ENCODE results near the gene DNAH6.

DNA sequence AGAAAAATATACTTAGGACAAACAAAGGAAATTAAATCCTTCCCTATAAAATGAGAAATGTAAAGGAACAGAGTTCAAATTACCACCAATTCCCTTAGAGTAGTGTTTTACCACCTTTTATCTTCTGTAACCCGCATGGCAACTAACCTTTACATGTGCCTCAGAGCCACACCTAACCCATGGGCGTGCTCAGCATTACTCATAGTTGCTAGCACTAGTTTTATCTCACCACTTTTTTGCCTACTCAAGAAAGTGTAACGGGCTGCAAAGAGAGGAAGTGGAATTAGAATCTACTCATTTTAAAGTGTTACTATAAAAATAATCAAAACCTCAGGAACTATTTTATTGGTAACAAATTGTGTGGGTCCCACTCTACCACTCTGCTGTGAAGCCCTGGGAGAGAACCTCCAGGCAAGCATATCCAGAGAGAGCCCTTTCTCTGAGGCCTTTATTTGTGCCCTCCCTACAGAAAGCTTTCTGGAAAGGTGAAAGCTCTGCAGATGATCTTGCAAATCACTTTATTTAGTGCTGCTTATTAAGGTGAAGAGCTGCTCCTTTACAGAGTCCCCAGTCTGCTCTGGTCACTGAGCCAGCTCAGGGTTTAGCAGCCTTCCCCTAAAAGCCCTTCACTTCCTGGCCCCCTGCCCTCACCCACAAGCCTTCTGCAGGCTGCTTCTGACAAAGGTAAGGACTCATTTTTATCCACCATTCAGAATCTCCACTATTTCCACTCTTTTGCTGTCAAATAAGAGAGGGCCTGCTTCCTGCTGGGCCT is 265.8 kb downstream of the DNAH6 start:
- TF ChIP-seq, protein P1, sequence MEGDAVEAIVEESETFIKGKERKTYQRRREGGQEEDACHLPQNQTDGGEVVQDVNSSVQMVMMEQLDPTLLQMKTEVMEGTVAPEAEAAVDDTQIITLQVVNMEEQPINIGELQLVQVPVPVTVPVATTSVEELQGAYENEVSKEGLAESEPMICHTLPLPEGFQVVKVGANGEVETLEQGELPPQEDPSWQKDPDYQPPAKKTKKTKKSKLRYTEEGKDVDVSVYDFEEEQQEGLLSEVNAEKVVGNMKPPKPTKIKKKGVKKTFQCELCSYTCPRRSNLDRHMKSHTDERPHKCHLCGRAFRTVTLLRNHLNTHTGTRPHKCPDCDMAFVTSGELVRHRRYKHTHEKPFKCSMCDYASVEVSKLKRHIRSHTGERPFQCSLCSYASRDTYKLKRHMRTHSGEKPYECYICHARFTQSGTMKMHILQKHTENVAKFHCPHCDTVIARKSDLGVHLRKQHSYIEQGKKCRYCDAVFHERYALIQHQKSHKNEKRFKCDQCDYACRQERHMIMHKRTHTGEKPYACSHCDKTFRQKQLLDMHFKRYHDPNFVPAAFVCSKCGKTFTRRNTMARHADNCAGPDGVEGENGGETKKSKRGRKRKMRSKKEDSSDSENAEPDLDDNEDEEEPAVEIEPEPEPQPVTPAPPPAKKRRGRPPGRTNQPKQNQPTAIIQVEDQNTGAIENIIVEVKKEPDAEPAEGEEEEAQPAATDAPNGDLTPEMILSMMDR (IDR thresholded peaks at IDR 0.05; ENCODE audit: low read depth, low read length), result no peak
- TF ChIP-seq EZH2phosphoT487 (IDR thresholded peaks at IDR 0.05; ENCODE audit: low read depth), result no peak

All from OCI-LY3 (cell line).